ENCODE measurements around the gene MEGF11. TPM values are rescaled to one million over a fixed set of nuclear protein-coding genes. Genes with fewer than 3 reads are reported as not detected.

Gene MEGF11
- total and polyA plus RNA-seq, 4 donors, result 6.2 to 20.3 (median 14.0) TPM

- WGBS (ENCODE audit: insufficient coverage), result 43% methylated on average over 6 of the region's 10 CpGs
- no peaks in the 10 kb centered on the region for H3K36me3 ChIP-seq (ENCODE audit: control insufficient read depth, insufficient read depth, low read length)
- no peak overlapping the region for H3K4me3 ChIP-seq (ENCODE audit: low read depth, low read length)
- H3K4me1 ChIP-seq (ENCODE audit: control insufficient read depth, insufficient read depth, low read length), result peaks cover 19% of the 10 kb centered on the region
- no peaks in the 10 kb centered on the region for H3K27me3 ChIP-seq (ENCODE audit: control insufficient read depth, insufficient read depth, low read length)
- peak in 1 of 6 donors; percentile 54 for DNase-seq (ENCODE audit: low read depth in 4 of 6, low spot score in 6 of 6)
- H3K27ac ChIP-seq (ENCODE audit: low read depth, low read length), result no peak overlapping the region
- H3K9me3 ChIP-seq (ENCODE audit: control insufficient read depth, insufficient read depth, low read length), result no peaks in the 10 kb centered on the region
Measured at GRCh38 chr15:65991721-65992483, 261.6 kb downstream of the MEGF11 start.

- DNase-seq (ENCODE audit: low read depth in 4 of 6, low spot score in 6 of 6), result no peak
- Histone ChIP-seq H3K9me3 (ENCODE audit: control insufficient read depth, insufficient read depth, low read length) (no peaks in the 10 kb centered on the region), H3K4me1 (ENCODE audit: control insufficient read depth, insufficient read depth, low read length) (peaks cover 19% of the 10 kb centered on the region), H3K27ac (ENCODE audit: low read depth, low read length) (no peak overlapping the region), H3K36me3 (ENCODE audit: control insufficient read depth, insufficient read depth, low read length) (no peaks in the 10 kb centered on the region), H3K27me3 (ENCODE audit: control insufficient read depth, insufficient read depth, low read length) (no peaks in the 10 kb centered on the region), H3K4me3 (ENCODE audit: low read depth, low read length) (no peak overlapping the region)
- WGBS (ENCODE audit: insufficient coverage), result no CpG with 5 or more reads among the region's 5 CpGs
Measured at GRCh38 chr15:65990298-65990981, 263.1 kb downstream of the MEGF11 start.

- no peak overlapping the region for H3K4me3 ChIP-seq (ENCODE audit: low read depth, low read length)
- 50% methylated on average over 1 of the region's 5 CpGs for WGBS (ENCODE audit: insufficient coverage)
- H3K4me1 ChIP-seq (ENCODE audit: control insufficient read depth, insufficient read depth, low read length), result peaks cover 16% of the 10 kb centered on the region
- peaks cover 8% of the 10 kb centered on the region for H3K27me3 ChIP-seq (ENCODE audit: control insufficient read depth, insufficient read depth, low read length)
- DNase-seq (ENCODE audit: low read depth in 4 of 6, low spot score in 6 of 6), result peak in 1 of 6 donors; percentile 46
- no peaks in the 10 kb centered on the region for H3K36me3 ChIP-seq (ENCODE audit: control insufficient read depth, insufficient read depth, low read length)
- H3K27ac ChIP-seq (ENCODE audit: low read depth, low read length), result no peak overlapping the region
- no peaks in the 10 kb centered on the region for H3K9me3 ChIP-seq (ENCODE audit: control insufficient read depth, insufficient read depth, low read length)
Measured at GRCh38 chr15:65987100-65987499, 266.4 kb downstream of the MEGF11 start.

GRCh38 chr15:65986416-65986815 is 267.1 kb downstream of the MEGF11 start:
- no peaks in the 10 kb centered on the region for H3K9me3 ChIP-seq (ENCODE audit: control insufficient read depth, insufficient read depth, low read length)
- H3K4me1 ChIP-seq (ENCODE audit: control insufficient read depth, insufficient read depth, low read length), result peaks cover 18% of the 10 kb centered on the region
- WGBS (ENCODE audit: insufficient coverage), result 88% methylated on average over 1 of the region's 2 CpGs
- peaks cover 12% of the 10 kb centered on the region for H3K27me3 ChIP-seq (ENCODE audit: control insufficient read depth, insufficient read depth, low read length)
- H3K36me3 ChIP-seq (ENCODE audit: control insufficient read depth, insufficient read depth, low read length), result no peaks in the 10 kb centered on the region
- DNase-seq (ENCODE audit: low read depth in 4 of 6, low spot score in 6 of 6), result no peak
- no peak overlapping the region for H3K27ac ChIP-seq (ENCODE audit: low read depth, low read length)
- H3K4me3 ChIP-seq (ENCODE audit: low read depth, low read length), result no peak overlapping the region

GRCh38 chr15:65985387-65985786 is 268.2 kb downstream of the MEGF11 start:
- Histone ChIP-seq H3K36me3 (ENCODE audit: control insufficient read depth, insufficient read depth, low read length) (peaks cover 2% of the 10 kb centered on the region), H3K27me3 (ENCODE audit: control insufficient read depth, insufficient read depth, low read length) (peaks cover 19% of the 10 kb centered on the region), H3K9me3 (ENCODE audit: control insufficient read depth, insufficient read depth, low read length) (no peaks in the 10 kb centered on the region), H3K27ac (ENCODE audit: low read depth, low read length) (no peak overlapping the region), H3K4me1 (ENCODE audit: control insufficient read depth, insufficient read depth, low read length) (peaks cover 18% of the 10 kb centered on the region), H3K4me3 (ENCODE audit: low read depth, low read length) (no peak overlapping the region)
- DNase-seq (ENCODE audit: low read depth in 4 of 6, low spot score in 6 of 6), result no peak
- WGBS (ENCODE audit: insufficient coverage), result 53% methylated on average over 3 of the region's 5 CpGs

GRCh38 chr15:65982627-65983322 is 270.8 kb downstream of the MEGF11 start:
- no peak overlapping the region for H3K4me3 ChIP-seq (ENCODE audit: low read depth, low read length)
- H3K9me3 ChIP-seq (ENCODE audit: control insufficient read depth, insufficient read depth, low read length), result no peaks in the 10 kb centered on the region
- peaks cover 2% of the 10 kb centered on the region for H3K36me3 ChIP-seq (ENCODE audit: control insufficient read depth, insufficient read depth, low read length)
- H3K27ac ChIP-seq (ENCODE audit: low read depth, low read length), result no peak overlapping the region
- H3K27me3 ChIP-seq (ENCODE audit: control insufficient read depth, insufficient read depth, low read length), result peaks cover 20% of the 10 kb centered on the region
- H3K4me1 ChIP-seq (ENCODE audit: control insufficient read depth, insufficient read depth, low read length), result peaks cover 18% of the 10 kb centered on the region
- peak in 2 of 6 donors; percentile 53 to 72 for DNase-seq (ENCODE audit: low read depth in 4 of 6, low spot score in 6 of 6)
- WGBS (ENCODE audit: insufficient coverage), result 35% methylated on average over 9 of the region's 9 CpGs

- H3K36me3 ChIP-seq (ENCODE audit: control insufficient read depth, insufficient read depth, low read length), result peaks cover 2% of the 10 kb centered on the region
- H3K4me1 ChIP-seq (ENCODE audit: control insufficient read depth, insufficient read depth, low read length), result peaks cover 18% of the 10 kb centered on the region
- no peak overlapping the region for H3K4me3 ChIP-seq (ENCODE audit: low read depth, low read length)
- peaks cover 22% of the 10 kb centered on the region for H3K27me3 ChIP-seq (ENCODE audit: control insufficient read depth, insufficient read depth, low read length)
- peak in 2 of 6 donors; percentile 62 to 74 for DNase-seq (ENCODE audit: low read depth in 4 of 6, low spot score in 6 of 6)
- H3K27ac ChIP-seq (ENCODE audit: low read depth, low read length), result no peak overlapping the region
- WGBS (ENCODE audit: insufficient coverage), result 6% methylated on average over 41 of the region's 42 CpGs
- H3K9me3 ChIP-seq (ENCODE audit: control insufficient read depth, insufficient read depth, low read length), result no peaks in the 10 kb centered on the region
Measured at GRCh38 chr15:65981837-65982626, 271.5 kb downstream of the MEGF11 start.

GRCh38 chr15:65980824-65981456 is 272.6 kb downstream of the MEGF11 start:
- H3K4me3 ChIP-seq (ENCODE audit: low read depth, low read length), result no peak overlapping the region
- H3K27ac ChIP-seq (ENCODE audit: low read depth, low read length), result no peak overlapping the region
- DNase-seq (ENCODE audit: low read depth in 4 of 6, low spot score in 6 of 6), result peak in 2 of 6 donors; percentile 68 to 74
- H3K9me3 ChIP-seq (ENCODE audit: control insufficient read depth, insufficient read depth, low read length), result no peaks in the 10 kb centered on the region
- H3K36me3 ChIP-seq (ENCODE audit: control insufficient read depth, insufficient read depth, low read length), result peaks cover 2% of the 10 kb centered on the region
- H3K4me1 ChIP-seq (ENCODE audit: control insufficient read depth, insufficient read depth, low read length), result peaks cover 18% of the 10 kb centered on the region
- 43% methylated on average over 5 of the region's 5 CpGs for whole genome bisulfite sequencing (ENCODE audit: insufficient coverage)
- peaks cover 22% of the 10 kb centered on the region for H3K27me3 ChIP-seq (ENCODE audit: control insufficient read depth, insufficient read depth, low read length)

- peaks cover 22% of the 10 kb centered on the region for H3K27me3 ChIP-seq (ENCODE audit: control insufficient read depth, insufficient read depth, low read length)
- DNase-seq (ENCODE audit: low read depth in 4 of 6, low spot score in 6 of 6), result no peak
- peaks cover 2% of the 10 kb centered on the region for H3K36me3 ChIP-seq (ENCODE audit: control insufficient read depth, insufficient read depth, low read length)
- H3K4me1 ChIP-seq (ENCODE audit: control insufficient read depth, insufficient read depth, low read length), result peaks cover 18% of the 10 kb centered on the region
- WGBS (ENCODE audit: insufficient coverage), result 63% methylated on average over 1 of the region's 2 CpGs
- H3K9me3 ChIP-seq (ENCODE audit: control insufficient read depth, insufficient read depth, low read length), result no peaks in the 10 kb centered on the region
- H3K27ac ChIP-seq (ENCODE audit: low read depth, low read length), result no peak overlapping the region
- no peak overlapping the region for H3K4me3 ChIP-seq (ENCODE audit: low read depth, low read length)
Measured at GRCh38 chr15:65979837-65980236, 273.7 kb downstream of the MEGF11 start.
